K562 (cell line): ENCODE measurements around the gene FRMPD1.

ENCODE experiments used
- DPF2 ChIP-seq: fragments of 450-650 bp; IDR thresholded peaks from 2 replicates; pipeline ENCODE4 v1.6.1; 2016
- EP300 ChIP-seq: IDR thresholded peaks from 2 replicates; pipeline ENCODE4 v1.6.1; 2012; ENCODE audit warnings: low read length, improper control_type of control experiment
- EZH2 ChIP-seq: IDR thresholded peaks from 2 replicates; pipeline ENCODE4 v1.6.1; 2012; ENCODE audit warnings: low read depth, mild to moderate bottlenecking, inconsistent platforms, low read length, borderline replicate concordance
- SRSF7 ChIP-seq: fragments of 200-400 bp; formaldehyde crosslinking; optimal IDR thresholded peaks from 2 replicates; pipeline ENCODE3; 2017; ENCODE audit warnings: mild to moderate bottlenecking, low read depth, low read length
- TAF7 ChIP-seq: fragments of 450-650 bp; IDR thresholded peaks from 2 replicates; pipeline ENCODE4 v1.6.1; 2016; ENCODE audit warnings: missing genetic modification characterization, missing compliant biosample characterization

- TF ChIP-seq SRSF7 = no peak
- no peak for TF ChIP-seq EZH2
- TF ChIP-seq TAF7 (tag) = no peak
- TF ChIP-seq EP300 = no peak
- TF ChIP-seq DPF2 = no peak
Measured at GRCh38 chr9:37705787-37706186, 55.0 kb downstream of the FRMPD1 start.
